Measurements from ENCODE around the gene PA2G4. TPM values are rescaled to one million over a fixed set of nuclear protein-coding genes. Genes with fewer than 3 reads are reported as not detected.
"Not testable (repeated sequence)": the region's sequence is repeated elsewhere in the genome, so short reads cannot be mapped to it uniquely, and the experiment has no call there.

Gene PA2G4
- total RNA-seq, 8 experiments from 2014 or later: 60.8 to 254 (median 99.3) TPM

DNA sequence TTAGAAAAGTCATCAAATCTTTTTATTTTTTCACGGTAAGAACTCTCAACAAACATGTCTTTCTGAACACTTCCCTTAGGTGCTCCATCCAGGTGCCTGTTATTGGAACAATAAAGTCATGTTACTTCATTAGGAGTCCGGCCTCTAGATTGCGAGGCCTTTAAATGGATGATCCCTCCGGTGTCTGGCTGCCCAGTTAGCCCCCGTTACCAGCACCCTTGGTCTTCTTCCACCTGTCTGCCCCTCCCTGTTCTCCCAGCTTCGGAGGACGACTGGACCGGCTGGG is 593 bp upstream of the PA2G4 start:
- 0 to 6% (median 3%) methylated on average over 1 to 6 of the region's 8 CpGs; no CpG with 5 or more reads in 3 of the 10 experiments for WGBS, 10 experiments
- ATAC-seq (replicated peaks in 6 of 8): no peak
- Histone ChIP-seq H3K4me3 (peak overlapping the region; percentile 64 to 71 (median 69)), H3K27ac (peak overlapping the region; percentile 28 to 42), H3K4me1 (replicated peaks in 1 of 2) (peaks cover 12 to 14% of the 10 kb centered on the region in 2 donors)
- in situ Hi-C loops (cut with MboI; ENCODE audit: low pct_unique_long_range_greater_than_20kb in 2 of 9, low sequenced_read_pairs in 9 of 9, unreplicated experiment in 9 of 9): no loop called here

DNA sequence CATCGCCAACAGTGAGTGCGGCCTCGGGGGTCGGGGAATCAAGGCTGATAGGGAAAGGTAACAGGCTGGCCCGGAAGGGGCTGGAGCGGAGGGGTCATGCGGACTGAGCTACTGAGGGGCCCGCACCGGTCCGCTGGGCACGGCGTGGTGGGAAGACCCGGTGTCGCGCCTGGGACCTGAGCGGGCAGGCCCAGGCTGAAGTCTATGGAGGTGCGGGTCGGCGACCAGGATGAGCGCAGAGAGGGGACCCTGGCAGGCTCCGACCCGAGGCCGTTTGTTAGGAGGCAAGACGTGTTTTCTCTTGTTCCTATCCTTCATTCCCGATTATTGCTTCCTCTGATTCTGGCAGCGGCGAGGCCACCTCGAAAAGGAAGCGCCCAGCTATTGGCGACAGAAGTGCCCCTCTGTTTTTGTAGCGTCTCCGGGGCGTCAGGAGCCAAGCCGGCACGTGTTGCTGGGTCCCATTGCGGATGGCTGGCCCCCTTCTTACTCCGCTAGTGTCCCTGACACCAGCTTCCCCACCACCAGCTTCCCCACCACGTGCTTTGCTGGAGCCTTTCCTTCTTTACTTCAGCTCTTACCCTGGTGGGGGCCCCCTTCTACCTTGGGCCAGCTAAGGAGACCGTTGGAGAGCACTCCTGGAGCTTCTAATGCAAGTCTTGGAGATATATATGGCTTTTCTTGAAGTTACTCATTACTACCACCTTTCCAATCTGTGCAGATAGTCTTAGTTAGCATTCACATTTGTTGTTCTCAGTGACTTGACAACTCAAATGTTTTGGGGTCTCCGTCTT is 653 bp downstream of the PA2G4 start:
- peak; percentile 5 to 18 (median 12) for ATAC-seq (replicated peaks in 6 of 8)

DNA sequence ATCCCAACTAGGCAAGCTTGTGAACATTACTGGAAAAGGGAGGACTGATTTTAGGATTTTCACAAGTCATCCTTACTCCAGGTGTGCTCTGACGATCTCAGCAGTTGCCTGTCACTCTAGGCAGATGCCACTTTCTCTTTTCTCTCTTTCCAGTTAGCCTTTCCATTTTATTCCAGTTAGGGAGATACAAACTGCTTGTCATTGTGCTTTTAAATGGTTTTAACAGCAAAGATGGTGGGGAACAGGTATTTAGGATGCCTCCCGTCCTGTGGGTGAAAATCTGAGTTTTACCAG is 1.2 kb downstream of the PA2G4 start:
- no peak for ATAC-seq (replicated peaks in 6 of 8)
- in situ Hi-C loops (cut with MboI; ENCODE audit: low pct_unique_long_range_greater_than_20kb in 2 of 9, low sequenced_read_pairs in 9 of 9, unreplicated experiment in 9 of 9): no loop called here
- Histone ChIP-seq H3K4me1 (replicated peaks in 1 of 2) (peaks cover 12 to 14% of the 10 kb centered on the region in 2 donors), H3K27ac (no peak overlapping the region), H3K4me3 (peak overlapping the region; percentile 64 to 71 (median 69))
- WGBS, 10 experiments: 0 to 45% (median 12%) methylated on average over 1 to 2 of the region's 2 CpGs; no CpG with 5 or more reads in 2 of the 10 experiments

More for the DNA sequence above, 653 bp downstream of the PA2G4 start:
- 0 to 17% (median 0%) methylated on average over 1 to 15 of the region's 40 CpGs; no CpG with 5 or more reads in 1 of the 10 experiments for WGBS, 10 experiments
- H3K4me3 ChIP-seq: peak overlapping the region; percentile 64 to 71 (median 69)
- in situ Hi-C loops (cut with MboI; ENCODE audit: low pct_unique_long_range_greater_than_20kb in 2 of 9, low sequenced_read_pairs in 9 of 9, unreplicated experiment in 9 of 9): no loop called here
- peaks cover 12 to 14% of the 10 kb centered on the region in 2 donors for H3K4me1 ChIP-seq (replicated peaks in 1 of 2)
- H3K27ac ChIP-seq: peak overlapping the region; percentile 46 to 63

DNA sequence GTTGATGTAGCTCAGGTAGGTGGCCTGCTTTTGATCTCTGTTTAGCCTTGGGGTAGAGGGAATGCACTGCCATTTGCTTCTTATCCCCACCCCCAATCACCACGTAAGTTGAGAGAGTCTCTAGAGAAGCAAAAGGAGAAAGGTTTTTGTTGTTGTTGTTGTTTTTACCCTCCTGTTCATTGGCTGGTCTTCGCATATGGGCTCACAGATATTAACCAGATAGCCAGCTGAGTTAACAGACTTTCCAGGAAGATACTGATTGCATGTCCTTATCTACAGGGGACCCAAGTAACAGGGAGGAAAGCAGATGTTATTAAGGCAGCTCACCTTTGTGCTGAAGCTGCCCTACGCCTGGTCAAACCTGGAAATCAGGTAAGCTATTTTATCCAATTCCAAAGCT is 2.9 kb downstream of the PA2G4 start:
- H3K27ac ChIP-seq: no peak overlapping the region
- ATAC-seq (replicated peaks in 6 of 8): no peak
- H3K4me3 ChIP-seq: no peak overlapping the region
- in situ Hi-C loops (cut with MboI; ENCODE audit: low pct_unique_long_range_greater_than_20kb in 2 of 9, low sequenced_read_pairs in 9 of 9, unreplicated experiment in 9 of 9): no loop called here
- peaks cover 12 to 14% of the 10 kb centered on the region in 2 donors for H3K4me1 ChIP-seq (replicated peaks in 1 of 2)
- WGBS, 10 experiments: 83 to 100% (median 100%) methylated on average over 1 to 3 of the region's 3 CpGs; no CpG with 5 or more reads in 2 of the 10 experiments

DNA sequence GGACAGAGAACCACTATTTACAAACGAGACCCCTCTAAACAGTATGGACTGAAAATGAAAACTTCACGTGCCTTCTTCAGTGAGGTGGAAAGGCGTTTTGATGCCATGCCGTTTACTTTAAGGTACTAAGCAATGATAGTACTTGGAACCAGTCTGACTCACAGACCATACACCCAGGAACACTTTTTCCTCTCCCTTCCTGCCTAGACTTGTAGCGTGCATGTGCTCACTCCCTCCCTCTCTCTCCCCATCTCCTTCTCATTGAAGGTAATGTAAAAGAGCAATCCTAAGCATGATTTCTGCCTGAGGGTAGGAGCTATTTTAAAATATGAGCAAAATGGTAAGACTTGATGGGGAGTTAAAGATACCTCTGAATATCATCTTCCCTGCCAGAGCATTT is 6.2 kb downstream of the PA2G4 start:
- WGBS, 10 experiments: 61 to 100% (median 94%) methylated on average over 2 to 5 of the region's 5 CpGs; no CpG with 5 or more reads in 1 of the 10 experiments
- in situ Hi-C loops (cut with MboI; ENCODE audit: low pct_unique_long_range_greater_than_20kb in 2 of 9, low sequenced_read_pairs in 9 of 9, unreplicated experiment in 9 of 9): no loop called here
- Histone ChIP-seq H3K27ac (no peak overlapping the region), H3K4me3 (no peak overlapping the region), H3K4me1 (replicated peaks in 1 of 2) (peaks cover 6 to 10% of the 10 kb centered on the region in 2 donors)
- no peak for ATAC-seq (replicated peaks in 6 of 8)

DNA sequence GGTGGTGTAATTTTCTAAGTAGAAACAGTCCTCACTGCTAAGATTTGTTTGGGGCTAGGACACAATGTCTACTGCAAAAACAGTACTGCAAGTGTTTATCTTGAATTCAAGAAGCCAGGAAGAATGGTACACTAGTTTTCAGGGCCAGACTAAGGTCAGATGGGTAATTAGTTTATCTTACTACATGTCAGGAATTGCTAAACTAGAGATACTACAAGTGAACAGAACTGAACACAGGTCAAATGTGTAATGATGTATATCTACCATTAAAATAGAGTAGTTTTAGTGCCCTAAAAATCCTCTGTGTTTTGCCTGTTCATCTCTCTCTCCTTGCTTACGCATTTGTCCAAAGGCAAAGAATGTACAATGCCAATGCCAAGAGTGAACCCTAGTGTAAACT is 9.7 kb downstream of the PA2G4 start:
- peaks cover 2 to 7% of the 10 kb centered on the region in 2 donors for H3K4me1 ChIP-seq (replicated peaks in 1 of 2)
- 78 to 100% (median 93%) methylated on average over 1 of the region's 1 CpG; no CpG with 5 or more reads in 4 of the 10 experiments for WGBS, 10 experiments
- no peak overlapping the region for H3K27ac ChIP-seq
- in situ Hi-C loops (cut with MboI; ENCODE audit: low pct_unique_long_range_greater_than_20kb in 2 of 9, low sequenced_read_pairs in 9 of 9, unreplicated experiment in 9 of 9): no loop called here
- no peak for ATAC-seq (replicated peaks in 6 of 8)
- H3K4me3 ChIP-seq: no peak overlapping the region

DNA sequence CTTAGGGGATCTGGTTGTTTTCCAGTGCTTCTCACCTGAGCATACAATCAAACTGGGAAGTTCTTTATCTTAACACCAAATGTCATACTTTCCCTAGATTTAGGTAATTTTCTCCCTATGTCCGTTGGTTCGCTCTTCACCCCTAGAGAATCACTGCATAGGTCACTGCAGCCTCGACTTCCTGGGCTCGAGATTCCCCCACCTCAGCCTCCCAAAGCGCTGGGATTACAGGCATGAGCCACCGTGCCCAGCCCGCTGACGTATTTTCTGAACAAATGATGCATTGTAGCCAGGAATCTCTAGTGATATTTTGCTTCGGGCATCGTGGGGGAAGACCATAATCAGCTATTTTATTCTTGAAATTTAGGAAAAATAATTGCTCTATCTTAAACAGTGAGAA is 11.0 kb downstream of the PA2G4 start:
- ATAC-seq (replicated peaks in 6 of 8): no peak
- H3K4me3 ChIP-seq: peak overlapping the region; percentile 73 to 95 (median 77)
- WGBS, 10 experiments: 25 to 83% (median 67%) methylated on average over 1 to 10 of the region's 10 CpGs; no CpG with 5 or more reads in 1 of the 10 experiments
- peaks cover 9 to 15% of the 10 kb centered on the region in 2 donors for H3K4me1 ChIP-seq (replicated peaks in 1 of 2)
- in situ Hi-C loops (cut with MboI; ENCODE audit: low pct_unique_long_range_greater_than_20kb in 2 of 9, low sequenced_read_pairs in 9 of 9, unreplicated experiment in 9 of 9): no loop called here
- H3K27ac ChIP-seq: no peak overlapping the region

DNA sequence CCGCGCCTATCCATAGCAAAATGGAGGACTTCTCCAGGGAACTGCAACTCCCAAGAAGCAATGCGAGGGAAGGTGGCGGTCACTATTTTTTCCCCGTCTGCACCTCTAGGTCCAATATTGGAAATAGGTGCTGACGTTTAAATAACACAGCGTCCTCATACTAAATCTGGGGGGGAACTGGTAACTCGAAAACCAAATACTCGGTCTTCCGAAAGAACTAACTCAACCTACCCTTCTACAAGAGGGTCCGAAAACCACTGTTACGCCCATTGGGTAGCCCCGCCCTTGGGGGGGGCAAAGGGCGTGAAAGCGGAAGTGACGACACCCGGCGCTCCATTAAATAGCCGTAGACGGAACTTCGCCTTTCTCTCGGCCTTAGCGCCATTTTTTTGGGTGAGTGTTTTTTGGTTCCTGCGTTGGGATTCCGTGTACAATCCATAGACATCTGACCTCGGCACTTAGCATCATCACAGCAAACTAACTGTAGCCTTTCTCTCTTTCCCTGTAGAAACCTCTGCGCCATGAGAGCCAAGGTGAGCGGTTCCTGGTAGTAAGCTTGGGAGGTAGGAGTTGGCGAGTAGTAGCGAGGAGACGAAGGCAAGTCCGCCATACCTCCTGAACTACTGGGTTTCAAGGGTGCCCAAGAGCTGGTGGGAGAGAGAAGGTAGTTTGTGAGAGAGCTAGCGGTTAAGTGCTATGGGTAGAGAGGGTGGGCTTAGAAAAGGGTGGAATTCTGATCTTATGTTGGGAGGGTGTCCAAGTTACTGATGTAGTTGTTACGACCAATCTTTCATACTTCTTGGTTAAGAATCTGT is 12.1 kb downstream of the PA2G4 start, which contains the start of gene RPL41:
Gene RPL41, plus strand, starts transcription at position 367 of the 815 bp plus-strand sequence.
- Histone ChIP-seq H3K27ac (peak within 1 kb of the TSS; percentile 87 to 93), H3K4me1 (replicated peaks in 1 of 2) (peaks cover 9 to 15% of the 10 kb centered on the region in 2 donors), H3K4me3 (peak within 1 kb of the TSS; percentile 73 to 95 (median 77))
- 0 to 8% (median 0%) methylated on average over 2 to 16 of the region's 34 CpGs for WGBS, 10 experiments
- peak; percentile 26 to 47 (median 38) for ATAC-seq (replicated peaks in 6 of 8)
- in situ Hi-C loops (cut with MboI; ENCODE audit: low pct_unique_long_range_greater_than_20kb in 2 of 9, low sequenced_read_pairs in 9 of 9, unreplicated experiment in 9 of 9): no loop called here

DNA sequence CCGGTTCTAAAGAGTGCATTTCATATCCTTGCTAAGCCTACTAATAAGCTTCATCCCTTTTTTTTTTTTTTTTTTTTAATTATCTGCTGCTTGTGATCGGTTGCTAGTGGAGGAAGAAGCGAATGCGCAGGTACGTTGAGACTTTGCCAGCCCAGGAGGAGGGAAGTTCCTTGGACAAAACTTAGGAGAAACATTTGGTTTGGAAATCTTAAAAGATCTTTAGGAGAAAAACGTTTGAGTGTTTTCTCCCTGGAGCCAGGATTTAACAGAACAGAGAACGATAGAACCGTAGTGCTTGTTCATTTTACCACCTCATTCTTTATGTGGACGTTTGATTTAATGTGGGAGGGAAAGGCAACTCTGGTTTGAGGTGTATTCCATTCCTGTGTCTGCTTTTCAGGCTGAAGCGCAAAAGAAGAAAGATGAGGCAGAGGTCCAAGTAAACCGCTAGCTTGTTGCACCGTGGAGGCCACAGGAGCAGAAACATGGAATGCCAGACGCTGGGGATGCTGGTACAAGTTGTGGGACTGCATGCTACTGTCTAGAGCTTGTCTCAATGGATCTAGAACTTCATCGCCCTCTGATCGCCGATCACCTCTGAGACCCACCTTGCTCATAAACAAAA is 12.8 kb downstream of the PA2G4 start:
- H3K4me1 ChIP-seq (replicated peaks in 1 of 2): peaks cover 9 to 15% of the 10 kb centered on the region in 2 donors
- peak overlapping the region; percentile 73 to 95 (median 77) for H3K4me3 ChIP-seq
- ATAC-seq (replicated peaks in 6 of 8); in situ Hi-C loops (cut with MboI; ENCODE audit: low pct_unique_long_range_greater_than_20kb in 2 of 9, low sequenced_read_pairs in 9 of 9, unreplicated experiment in 9 of 9): not testable (repeated sequence)
- 0 to 20% (median 0%) methylated on average over 1 to 9 of the region's 16 CpGs for WGBS, 10 experiments
- peak overlapping the region; percentile 87 to 93 for H3K27ac ChIP-seq

DNA sequence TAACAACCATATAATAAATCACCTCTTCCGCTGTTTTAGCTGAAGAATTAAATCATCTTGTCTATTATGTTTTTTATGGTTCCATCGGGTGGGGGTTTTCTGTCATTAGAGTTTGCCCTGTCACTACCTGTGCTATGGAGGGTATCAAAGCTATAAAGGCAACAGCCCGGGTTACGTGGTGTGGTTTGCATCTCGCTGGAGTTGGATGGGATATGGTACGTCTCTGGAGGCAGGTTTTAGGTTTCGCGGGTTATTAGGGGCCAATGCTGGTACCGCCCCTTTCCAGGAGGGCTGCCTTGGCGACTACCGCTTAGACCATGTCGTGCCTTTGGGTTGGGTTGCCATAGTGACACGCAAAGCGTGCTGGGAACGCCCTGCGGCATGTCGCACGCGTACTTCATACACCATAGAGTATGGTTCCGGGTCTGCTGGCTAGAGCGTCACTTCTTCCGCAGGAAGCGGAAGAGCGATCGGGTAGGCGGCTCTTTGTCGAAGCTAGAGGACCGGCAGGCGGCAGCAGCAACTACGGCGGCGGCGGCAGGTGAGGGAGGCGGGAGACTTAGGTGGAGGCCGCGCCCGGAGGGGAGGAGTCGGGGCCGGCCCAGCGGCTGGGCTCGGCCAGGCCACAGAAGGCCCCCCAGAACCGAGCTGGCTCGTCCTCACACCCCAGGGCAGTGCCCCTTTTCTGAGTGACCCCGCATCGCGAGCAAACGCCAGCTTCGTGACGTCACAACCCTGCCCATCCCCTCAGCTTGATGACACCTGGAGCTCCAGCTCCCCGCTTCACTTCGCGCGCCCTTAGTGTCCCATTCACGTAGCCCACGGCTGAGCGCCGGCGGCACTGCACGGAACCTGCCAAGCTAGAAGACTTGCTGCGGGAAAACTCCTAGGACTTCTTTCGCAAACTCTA is 13.7 kb downstream of the PA2G4 start, which contains the start of gene ZC3H10:
Gene ZC3H10, plus strand, starts transcription at position 489 of the 910 bp plus-strand sequence. CDS start 2,297 bp downstream, outside the sequence.
- peaks cover 9 to 15% of the 10 kb centered on the region in 2 donors for H3K4me1 ChIP-seq (replicated peaks in 1 of 2)
- H3K27ac ChIP-seq: peak within 1 kb of the TSS; percentile 87 to 93
- WGBS, 10 experiments: 0 to 1% (median 0%) methylated on average over 1 to 35 of the region's 61 CpGs; no CpG with 5 or more reads in 1 of the 10 experiments
- H3K4me3 ChIP-seq: peak within 1 kb of the TSS; percentile 73 to 95 (median 77)
- in situ Hi-C loops (cut with MboI; ENCODE audit: low pct_unique_long_range_greater_than_20kb in 2 of 9, low sequenced_read_pairs in 9 of 9, unreplicated experiment in 9 of 9): no loop called here
- peak; percentile 56 to 90 (median 88) for ATAC-seq (replicated peaks in 6 of 8)

DNA sequence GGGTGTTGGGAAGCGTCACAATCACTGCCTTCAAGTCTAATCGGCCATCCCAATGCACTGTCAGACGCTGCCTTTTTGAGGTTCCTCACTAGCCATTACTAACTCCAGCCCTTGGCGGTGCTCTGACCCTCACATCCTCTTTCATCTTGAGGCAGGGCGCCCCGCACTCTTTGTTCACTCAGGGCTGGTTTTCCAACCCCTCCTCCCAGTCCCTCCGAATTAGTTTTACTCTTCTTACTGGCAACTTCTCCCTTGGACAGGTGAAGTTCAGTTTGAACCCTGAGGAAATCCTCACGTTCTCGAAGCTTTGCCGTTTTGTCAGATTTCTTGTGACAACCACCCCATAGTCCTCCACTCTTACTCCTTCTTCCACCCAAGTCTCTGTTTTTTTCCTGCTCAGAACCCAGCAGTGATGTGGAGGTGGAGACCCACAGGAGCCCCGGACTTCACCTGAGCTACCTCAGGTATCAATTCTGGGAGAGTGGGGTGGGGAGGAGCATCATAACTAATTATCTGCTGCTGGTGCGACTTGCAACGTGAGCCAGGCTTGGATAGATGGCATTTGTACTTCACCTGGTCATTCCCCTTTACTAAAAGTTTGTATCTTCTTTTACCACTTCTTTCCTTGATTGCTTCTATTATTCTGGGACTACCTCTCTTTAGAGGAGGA is 14.5 kb downstream of the PA2G4 start:
- ATAC-seq (replicated peaks in 6 of 8): no peak

More for the DNA sequence above, 14.5 kb downstream of the PA2G4 start:
- peak overlapping the region; percentile 73 to 95 (median 77) for H3K4me3 ChIP-seq
- WGBS, 10 experiments: 0 to 23% (median 7%) methylated on average over 1 to 8 of the region's 13 CpGs
- H3K4me1 ChIP-seq (replicated peaks in 1 of 2): peaks cover 9 to 15% of the 10 kb centered on the region in 2 donors
- H3K27ac ChIP-seq: peak overlapping the region; percentile 81 to 84
- in situ Hi-C loops (cut with MboI; ENCODE audit: low pct_unique_long_range_greater_than_20kb in 2 of 9, low sequenced_read_pairs in 9 of 9, unreplicated experiment in 9 of 9): no loop called here

All from motor neuron (in vitro differentiated cells).